HG02885 (cell line): ENCODE measurements around the gene SH3BP2.
A peak's percentile ranks its signal among the peaks of the same experiment; 100 is the strongest.

ENCODE experiments used
- ATAC-seq: cut with Tn5 transposase; IDR thresholded peaks from one replicate; pipeline ENCODE4 v1.9.1; 2021; ENCODE audit warnings: mild to moderate bottlenecking; ENCODE audit not compliant: unreplicated experiment, poor library complexity

Gene SH3BP2

GRCh38 chr4:2800691-2801596, 8.1 kb downstream of the SH3BP2 start:
- peak; percentile 77 for ATAC-seq

- ATAC-seq: no peak
Measured at GRCh38 chr4:2802618-2803531, 10.0 kb downstream of the SH3BP2 start.

- ATAC-seq: no peak
Measured at GRCh38 chr4:2803624-2804448, 11.0 kb downstream of the SH3BP2 start.

GRCh38 chr4:2804449-2804972, 11.6 kb downstream of the SH3BP2 start:
- no peak for ATAC-seq

- ATAC-seq: no peak
Measured at GRCh38 chr4:2804973-2805501, 12.2 kb downstream of the SH3BP2 start.

- no peak for ATAC-seq
Measured at GRCh38 chr4:2805712-2806389, 13.0 kb downstream of the SH3BP2 start.

- ATAC-seq: no peak
Measured at GRCh38 chr4:2806390-2807355, 13.8 kb downstream of the SH3BP2 start.

GRCh38 chr4:2807571-2807970, 14.7 kb downstream of the SH3BP2 start:
- ATAC-seq: no peak

GRCh38 chr4:2808001-2808400, 15.1 kb downstream of the SH3BP2 start:
- no peak for ATAC-seq

- ATAC-seq: no peak
Measured at GRCh38 chr4:2809610-2810180, 16.8 kb downstream of the SH3BP2 start.

- no peak for ATAC-seq
Measured at GRCh38 chr4:2810388-2810787, 17.5 kb downstream of the SH3BP2 start.

- peak; percentile 66 for ATAC-seq
Measured at GRCh38 chr4:2811830-2812611, 19.1 kb downstream of the SH3BP2 start.

- peak; percentile 32 for ATAC-seq
Measured at GRCh38 chr4:2812612-2813354, 19.9 kb downstream of the SH3BP2 start.

- ATAC-seq: no peak
Measured at GRCh38 chr4:2813446-2814405, 20.8 kb downstream of the SH3BP2 start.

- ATAC-seq: no peak
Measured at GRCh38 chr4:2814627-2815270, 21.9 kb downstream of the SH3BP2 start.
